ENCODE measurements around the gene VSTM2B.
"Not testable (repeated sequence)": the region's sequence is repeated elsewhere in the genome, so short reads cannot be mapped to it uniquely, and the experiment has no call there.

Gene VSTM2B

GRCh38 chr19:29531458-29532025 is 5.7 kb downstream of the VSTM2B start:
- DNase-seq (ENCODE audit: low spot score), result no peak

GRCh38 chr19:29532097-29532496 is 6.3 kb downstream of the VSTM2B start:
- no peak for DNase-seq (ENCODE audit: low spot score)

GRCh38 chr19:29532956-29533355 is 7.2 kb downstream of the VSTM2B start:
- no peak for DNase-seq (ENCODE audit: low spot score)

DNA sequence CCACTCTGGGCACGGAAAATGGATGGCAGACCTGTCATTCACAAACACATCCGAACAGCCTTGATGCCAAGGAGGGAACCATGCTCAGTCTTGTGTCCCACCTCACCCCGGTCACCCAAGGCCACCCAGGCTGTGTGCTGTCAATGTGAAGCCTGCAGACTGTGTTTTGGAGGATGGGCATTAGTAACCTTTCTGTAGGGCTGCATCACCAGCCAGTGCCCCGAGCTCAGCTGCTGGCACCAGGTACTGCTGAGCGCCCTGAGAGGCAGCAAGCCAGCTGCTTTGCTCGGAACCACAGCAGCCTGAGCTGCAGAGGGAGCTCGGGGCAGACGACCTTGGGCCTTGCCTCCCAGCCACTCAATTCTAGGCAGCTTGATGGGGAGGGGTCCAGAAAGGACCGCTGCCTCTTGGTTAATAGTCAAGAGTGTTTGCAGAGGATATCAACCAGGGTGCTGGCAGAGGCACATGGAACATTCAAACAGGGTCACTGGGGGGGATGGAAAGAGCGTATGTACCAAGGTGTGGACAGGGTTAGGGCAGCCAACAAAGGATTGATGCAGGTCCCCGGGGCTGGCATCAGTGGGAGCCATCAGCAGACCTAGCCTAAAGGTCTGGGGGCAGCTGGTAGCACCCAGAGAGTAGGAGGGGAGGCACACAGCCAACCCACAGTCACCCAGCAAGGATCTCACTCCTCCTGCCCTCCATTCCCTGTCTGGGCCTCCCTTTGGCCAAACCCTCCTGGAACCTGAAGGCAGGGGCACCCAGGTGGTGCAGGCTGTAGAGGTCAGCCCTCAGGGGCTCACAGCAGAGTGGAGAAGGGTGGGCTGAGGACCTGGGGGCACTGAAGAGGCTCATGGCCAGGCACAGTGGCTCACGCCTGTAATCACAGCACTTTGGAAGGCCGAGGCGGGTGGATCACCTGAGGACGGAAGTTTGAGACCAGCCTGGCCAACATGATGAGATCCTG is 8.1 kb downstream of the VSTM2B start:
- DNase-seq (ENCODE audit: low spot score), result no peak

- no peak for DNase-seq (ENCODE audit: low spot score)
Observed at GRCh38 chr19:29535214-29535831, 9.5 kb downstream of the VSTM2B start.

DNA sequence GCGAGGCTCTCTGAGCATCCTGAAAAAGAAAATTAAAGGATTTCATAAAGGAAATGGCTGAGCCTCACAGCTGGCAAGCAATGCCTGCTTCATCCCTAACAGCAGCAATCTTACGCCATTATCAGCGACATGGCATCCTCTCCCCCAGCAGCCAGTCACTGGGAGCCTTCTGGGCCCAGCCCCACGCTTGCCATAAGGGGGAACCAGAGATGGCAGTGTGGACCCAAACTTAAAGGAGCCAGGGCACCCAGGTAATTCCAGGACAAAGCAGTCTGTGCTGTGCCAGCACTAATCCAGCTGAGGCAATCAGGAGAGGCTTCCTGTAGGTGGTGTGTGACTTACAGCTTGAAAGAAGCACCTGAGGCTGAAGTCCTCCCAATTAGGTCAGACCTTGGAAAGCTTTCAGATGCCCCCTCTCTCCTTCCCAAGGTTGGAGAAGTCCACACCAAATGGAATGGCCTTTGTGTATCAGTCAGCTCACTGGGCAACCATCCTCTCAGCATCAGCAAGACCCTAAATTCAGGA is 10.3 kb downstream of the VSTM2B start:
- no peak for DNase-seq (ENCODE audit: low spot score)

GRCh38 chr19:29537181-29537580 is 11.4 kb downstream of the VSTM2B start:
- DNase-seq (ENCODE audit: low spot score), result no peak

- DNase-seq (ENCODE audit: low spot score), result no peak
Observed at GRCh38 chr19:29537601-29538000, 11.8 kb downstream of the VSTM2B start.

DNA sequence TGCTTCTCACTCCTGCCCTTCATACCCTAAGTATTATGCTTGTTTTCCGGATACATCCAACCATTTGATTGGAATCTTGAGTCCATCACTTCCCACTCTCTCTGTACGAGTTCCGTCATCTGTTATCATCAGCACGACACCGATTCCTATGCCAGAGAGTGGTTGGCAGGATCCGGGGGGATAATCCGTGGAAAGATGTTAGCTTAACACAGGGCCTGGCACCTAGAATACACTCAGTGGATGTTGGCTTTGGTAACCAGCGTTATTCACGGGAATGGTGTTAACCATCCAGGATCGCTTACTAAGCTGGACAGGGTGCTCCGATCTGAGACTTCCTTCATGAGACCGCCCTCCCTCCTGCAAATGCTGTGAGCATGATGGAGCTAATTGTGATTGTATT is 12.4 kb downstream of the VSTM2B start:
- DNase-seq (ENCODE audit: low spot score), result no peak

GRCh38 chr19:29538651-29539050 is 12.9 kb downstream of the VSTM2B start:
- DNase-seq (ENCODE audit: low spot score), result no peak

DNA sequence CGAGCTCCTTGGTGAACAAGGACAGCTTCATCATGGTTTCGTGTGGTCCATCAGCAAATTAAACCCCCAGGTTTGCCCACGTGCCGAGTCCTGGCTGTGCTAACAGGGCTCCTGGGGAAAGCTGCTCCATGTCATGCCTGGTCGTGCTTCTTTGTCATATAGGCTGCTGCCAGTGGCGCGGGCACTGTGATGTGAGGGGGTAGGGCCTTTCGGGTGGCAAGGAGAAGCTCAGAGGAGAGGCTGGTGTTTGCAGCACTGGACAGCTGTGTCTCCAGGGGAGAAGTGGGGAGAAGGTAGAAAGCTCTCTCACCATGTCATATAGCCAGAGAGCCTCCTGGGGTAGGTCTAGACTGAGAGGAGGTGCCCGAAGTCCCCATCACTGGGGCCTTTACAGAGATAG is 13.3 kb downstream of the VSTM2B start:
- DNase-seq (ENCODE audit: low spot score), result no peak

DNA sequence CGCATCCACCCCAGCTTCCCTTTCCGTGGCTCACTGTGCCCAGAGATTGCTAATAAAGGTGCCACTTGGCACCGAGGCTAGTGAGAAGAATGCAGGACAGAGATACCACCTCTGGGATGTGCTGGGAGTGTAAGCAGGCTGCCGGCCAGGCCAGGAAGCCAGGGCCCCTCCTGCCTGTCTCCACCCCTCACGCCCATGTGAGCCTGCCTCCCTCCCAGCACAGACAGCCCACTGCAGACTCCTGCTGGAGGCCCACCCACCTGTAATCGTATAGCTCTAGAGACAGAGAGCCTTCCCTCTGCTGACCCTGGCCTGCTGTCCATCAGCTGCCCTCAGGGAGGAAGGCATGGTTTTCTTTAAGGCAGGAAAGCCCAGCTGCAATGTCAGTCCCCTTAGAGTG is 13.9 kb downstream of the VSTM2B start:
- no peak for DNase-seq (ENCODE audit: low spot score)

DNA sequence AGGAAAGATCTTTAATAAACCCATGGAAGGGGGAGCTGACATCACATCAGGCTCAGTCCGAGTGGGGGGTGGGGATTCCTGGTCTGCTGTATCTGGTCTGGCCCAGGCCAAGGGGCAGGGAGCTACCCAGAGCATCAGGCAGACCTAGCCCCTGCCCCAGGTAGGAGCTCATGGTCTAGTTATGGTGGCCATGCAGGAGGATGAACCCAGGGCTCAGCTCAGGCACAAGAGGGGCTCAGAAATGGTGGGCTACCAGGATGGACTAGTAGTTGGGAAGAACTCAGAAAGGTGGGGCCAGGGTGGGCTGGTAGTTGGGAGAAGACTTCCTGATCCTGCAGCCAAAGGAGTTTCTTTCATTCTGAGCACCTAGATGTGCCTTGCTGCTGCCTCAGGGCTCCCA is 14.3 kb downstream of the VSTM2B start:
- no peak for DNase-seq (ENCODE audit: low spot score)

GRCh38 chr19:29541473-29542253 is 15.9 kb downstream of the VSTM2B start:
- DNase-seq (ENCODE audit: low spot score), result no peak

DNA sequence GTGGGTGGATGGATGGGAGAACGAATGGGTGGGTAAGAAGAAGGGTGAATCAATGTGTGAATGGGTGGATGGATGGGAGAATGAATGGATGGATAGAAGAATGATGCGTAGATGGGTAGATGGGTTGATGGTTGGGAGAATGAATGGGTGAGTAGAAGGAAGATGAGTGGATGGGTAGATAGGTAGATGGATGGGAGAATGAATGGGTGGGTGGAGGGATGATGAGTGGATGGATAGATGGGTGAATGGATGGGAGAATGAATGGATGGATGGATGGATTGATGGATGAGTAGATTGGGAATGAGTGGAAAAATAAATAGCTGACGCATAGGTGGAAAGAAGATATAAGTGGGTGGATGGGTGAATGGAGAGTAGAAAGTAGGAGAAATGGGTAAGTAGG is 16.5 kb downstream of the VSTM2B start:
- no peak for DNase-seq (ENCODE audit: low spot score)

DNA sequence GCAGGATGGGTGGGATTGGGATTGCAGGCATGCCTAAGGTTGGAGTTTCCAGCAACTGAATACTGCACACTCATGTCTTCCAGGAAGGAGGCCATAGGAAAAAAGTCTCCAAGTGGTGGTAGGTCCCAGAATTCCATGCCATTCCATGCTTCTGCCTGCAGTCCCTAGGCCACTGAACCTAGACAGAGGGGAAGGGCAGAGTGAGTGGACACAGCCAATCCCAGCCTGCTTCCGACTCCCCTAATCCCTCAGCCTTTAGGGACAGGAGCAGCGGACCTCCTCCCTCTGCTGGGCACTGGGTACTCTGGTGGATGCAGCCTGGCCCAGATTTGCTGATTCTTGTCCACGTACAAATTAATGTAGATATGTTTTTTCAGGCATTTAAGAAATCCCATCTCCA is 17.0 kb downstream of the VSTM2B start:
- DNase-seq (ENCODE audit: low spot score), result no peak

DNA sequence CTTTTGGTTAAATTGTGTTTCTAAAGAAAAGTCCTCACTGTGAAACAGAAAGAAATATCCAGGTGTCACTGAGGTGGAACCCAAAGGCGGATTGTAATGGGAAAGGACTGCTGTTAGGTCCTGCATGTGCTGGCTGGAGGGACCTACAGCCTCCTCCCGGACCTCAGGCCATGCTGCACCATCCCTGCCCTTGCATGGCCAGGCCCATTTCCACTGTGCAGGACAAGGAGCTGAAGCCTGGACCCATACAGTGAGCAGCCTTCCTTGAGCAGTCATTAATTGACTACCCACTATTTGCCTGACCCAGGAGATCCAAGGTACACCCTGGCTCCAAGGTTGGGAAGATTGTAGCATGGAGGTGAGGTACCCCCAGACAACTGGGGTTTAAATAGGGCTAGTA is 17.6 kb downstream of the VSTM2B start:
- DNase-seq (ENCODE audit: low spot score), result no peak

DNA sequence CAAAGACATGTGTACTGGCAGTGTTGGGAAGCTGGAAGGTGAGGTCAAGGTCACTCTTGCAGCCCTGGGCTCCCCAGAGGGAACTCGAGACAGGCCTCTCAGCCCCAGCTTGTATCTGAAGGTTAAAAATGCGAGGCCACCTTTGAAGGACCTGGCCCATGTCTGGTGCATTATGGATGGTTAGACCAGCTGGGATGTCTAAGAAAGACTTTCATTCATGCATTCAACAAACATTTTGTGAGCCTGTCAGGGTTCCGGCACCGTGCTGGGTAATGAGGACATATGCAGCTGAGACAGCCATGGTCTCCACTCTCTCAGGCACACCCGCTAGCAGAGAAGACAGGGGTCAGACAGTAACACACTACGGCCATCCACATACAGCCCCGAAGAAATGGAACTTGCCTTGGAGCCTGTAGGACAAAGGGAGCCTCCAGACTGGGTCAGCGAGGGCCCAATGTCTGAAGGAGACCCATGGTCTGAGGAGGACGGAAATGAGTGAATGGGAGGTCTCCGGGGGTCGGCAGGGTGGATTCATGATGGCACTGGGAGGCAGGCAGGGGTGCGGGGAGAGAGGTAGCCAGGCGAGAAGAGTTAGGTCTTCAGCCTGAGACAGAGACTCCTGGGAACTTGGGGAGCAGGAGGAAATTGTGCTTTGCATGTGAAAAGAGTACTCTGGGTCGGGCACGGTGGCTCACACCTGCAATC is 19.0 kb downstream of the VSTM2B start:
- no peak for DNase-seq (ENCODE audit: low spot score)

DNA sequence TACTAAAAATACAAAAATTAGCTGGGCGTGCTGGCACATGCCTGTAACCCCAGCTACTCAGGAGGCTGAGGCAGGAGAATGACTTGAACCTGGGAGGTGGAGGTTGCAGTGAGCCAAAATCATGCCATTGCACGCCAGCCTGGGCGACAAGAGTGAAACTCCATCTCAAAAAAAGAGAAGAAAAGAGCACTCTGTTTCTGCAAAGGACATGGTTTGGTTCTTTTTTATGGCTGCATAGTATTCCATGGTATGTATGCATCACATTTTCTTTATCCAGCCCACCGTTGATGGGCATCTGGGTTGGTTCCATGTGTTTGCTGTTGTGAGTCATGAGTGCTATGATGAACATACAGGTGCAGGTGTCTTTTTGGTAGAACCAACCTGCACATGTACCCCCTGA is 19.7 kb downstream of the VSTM2B start:
- DNase-seq (ENCODE audit: low spot score), result not testable (repeated sequence)

DNA sequence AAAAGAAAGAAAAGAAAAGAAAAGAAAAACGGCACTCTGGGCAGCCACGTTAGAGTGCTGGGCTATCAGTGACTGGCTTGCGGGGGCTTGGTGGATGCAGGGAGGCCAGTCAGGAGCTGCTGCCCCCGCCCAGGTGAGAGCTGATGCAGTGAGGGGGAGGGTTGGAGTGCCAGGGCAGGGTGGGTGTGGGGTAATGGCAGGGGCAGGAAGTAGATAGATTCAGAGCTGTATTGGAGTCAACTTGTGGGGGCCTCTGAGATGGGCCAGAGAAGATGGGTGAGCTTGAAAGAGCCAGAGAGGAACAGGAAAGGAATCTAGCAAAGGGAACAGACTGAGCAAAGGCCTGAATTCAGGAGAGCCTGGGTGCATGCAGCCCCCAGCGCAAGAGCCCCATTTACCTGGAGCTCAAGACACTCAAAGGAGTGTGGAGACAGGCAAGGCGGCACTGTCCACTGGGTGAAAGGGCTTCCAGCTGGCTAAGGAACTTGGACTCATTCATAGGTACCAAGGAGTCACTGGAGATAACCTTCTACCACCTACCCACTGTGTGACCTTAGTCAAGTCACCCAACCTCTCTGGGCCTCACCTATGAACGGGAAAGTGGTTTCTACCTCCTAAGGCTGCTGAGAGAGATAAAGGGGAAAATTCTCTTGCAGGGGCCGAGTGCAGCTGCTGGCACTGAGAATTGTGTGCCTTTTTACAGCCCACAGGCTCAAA is 20.2 kb downstream of the VSTM2B start:
- no peak for DNase-seq (ENCODE audit: low spot score)

Data from hepatic stellate cell (primary cell).